GM13976 (cell line): Measurements from ENCODE around the gene LRRC2.

Source experiments
- DNase-seq: peaks from one replicate; pipeline ENCODE4 v3.0.0; 2012; ENCODE audit warnings: low spot score
- CTCF ChIP-seq: IDR thresholded peaks from 2 replicates; pipeline ENCODE4 v1.5.1; 2012; ENCODE audit warnings: borderline replicate concordance, mild to moderate bottlenecking; ENCODE audit not compliant: insufficient read depth; ENCODE audit errors: extremely low read depth, missing control alignments, control extremely low read depth
- in situ Hi-C: fragments of 300-500 bp; cut with MboI; formaldehyde crosslinking; loops from one replicate; pipeline ENCODE4 v1.12.0; 2022; ENCODE audit warnings: low sequenced_read_pairs, mixed read lengths, inconsistent platforms; ENCODE audit not compliant: unreplicated experiment

LRRC2 gene

GRCh38 chr3:46576386-46576785 is 10.3 kb upstream of the LRRC2 start:
- no peak for TF ChIP-seq CTCF

GRCh38 chr3:46575577-46576222 is 9.6 kb upstream of the LRRC2 start:
- TF ChIP-seq CTCF = no peak
- in situ Hi-C loops = no loop called here
- DNase-seq = no peak

More at GRCh38 chr3:46576386-46576785, 10.3 kb upstream of the LRRC2 start:
- no peak for DNase-seq
- in situ Hi-C loops = no loop called here

GRCh38 chr3:46574881-46575576 is 8.9 kb upstream of the LRRC2 start:
- no peak for DNase-seq
- in situ Hi-C loops = no loop called here

GRCh38 chr3:46574243-46574646 is 8.1 kb upstream of the LRRC2 start:
- no peak for DNase-seq
- in situ Hi-C loops = no loop called here
- TF ChIP-seq CTCF = no peak

More at GRCh38 chr3:46574881-46575576, 8.9 kb upstream of the LRRC2 start:
- TF ChIP-seq CTCF = no peak

- DNase-seq = no peak
- no peak for TF ChIP-seq CTCF
- in situ Hi-C loops = no loop called here
These were observed 7.6 kb upstream of the LRRC2 start for GRCh38 chr3:46573701-46574100.

- DNase-seq = no peak
- in situ Hi-C loops = no loop called here
- TF ChIP-seq CTCF = no peak
These were observed 5.6 kb upstream of the LRRC2 start for GRCh38 chr3:46571684-46572083.
